ENCODE data around the gene DAZAP1.

Gene DAZAP1

GRCh38 chr19:1410789-1411188, 3.4 kb downstream of the DAZAP1 start:
- H3K9me2 ChIP-seq (replicated peaks; ENCODE audit: insufficient read depth, low read length), result no peaks in the 10 kb centered on the region
- H3K27me3 ChIP-seq (ENCODE audit: low read length), result no peaks in the 10 kb centered on the region
- no peak for TF ChIP-seq EZH2phosphoT487 (conservative IDR thresholded peaks at IDR 0.05; ENCODE audit: low read length)
- TF ChIP-seq CTCF (IDR thresholded peaks at IDR 0.05; ENCODE audit: insufficient read depth, low read length, poor library complexity, severe bottlenecking), result no peak
- H3K4me3 ChIP-seq (ENCODE audit: insufficient read depth, low read length, poor library complexity, severe bottlenecking), result no peak overlapping the region
- 0 out of 2 replicates have a peak, but pooled peaks cover 3% of the 10 kb centered on the region for H3K36me3 ChIP-seq (ENCODE audit: low read length)
- H2AFZ ChIP-seq (ENCODE audit: low read depth, low read length, severe bottlenecking), result no peak overlapping the region
- H4K20me1 ChIP-seq (ENCODE audit: low read depth, low read length), result peaks cover 27% of the 10 kb centered on the region; the same call in 1 of the 2 replicates
- H3F3A ChIP-seq (ENCODE audit: insufficient read depth), result 0 out of 2 replicates have a peak, but pooled peaks cover 6% of the 10 kb centered on the region
- peak overlapping the region; percentile 79 for H3K4me2 ChIP-seq (ENCODE audit: low read depth, low read length, poor library complexity, severe bottlenecking)
- peak overlapping the region; percentile 100; the same call in 1 of the 2 replicates for H3K9ac ChIP-seq (ENCODE audit: low read length)
- H3K9me3 ChIP-seq (ENCODE audit: insufficient read depth, low read length), result no peaks in the 10 kb centered on the region
- H3K79me2 ChIP-seq (ENCODE audit: insufficient read depth, low read length), result peaks cover 81% of the 10 kb centered on the region
- H3K27ac ChIP-seq (ENCODE audit: low read depth, low read length), result no peak overlapping the region

GRCh38 chr19:1411255-1412191, 4.1 kb downstream of the DAZAP1 start:
- Histone ChIP-seq H3K9me2 (replicated peaks; ENCODE audit: insufficient read depth, low read length) (no peaks in the 10 kb centered on the region), H3K27me3 (ENCODE audit: low read length) (no peaks in the 10 kb centered on the region), H3K36me3 (ENCODE audit: low read length) (0 out of 2 replicates have a peak, but pooled peaks cover 3% of the 10 kb centered on the region), H3K4me3 (ENCODE audit: insufficient read depth, low read length, poor library complexity, severe bottlenecking) (no peak overlapping the region), H3K9ac (ENCODE audit: low read length) (no peak overlapping the region), H2AFZ (ENCODE audit: low read depth, low read length, severe bottlenecking) (no peak overlapping the region), H3K9me3 (ENCODE audit: insufficient read depth, low read length) (no peaks in the 10 kb centered on the region), H3F3A (ENCODE audit: insufficient read depth) (0 out of 2 replicates have a peak, but pooled peaks cover 4% of the 10 kb centered on the region), H3K27ac (ENCODE audit: low read depth, low read length) (no peak overlapping the region), H3K79me2 (ENCODE audit: insufficient read depth, low read length) (peaks cover 88% of the 10 kb centered on the region), H3K4me2 (ENCODE audit: low read depth, low read length, poor library complexity, severe bottlenecking) (no peak overlapping the region), H4K20me1 (ENCODE audit: low read depth, low read length) (peaks cover 27% of the 10 kb centered on the region; the same call in 1 of the 2 replicates)
- TF ChIP-seq EZH2phosphoT487 (conservative IDR thresholded peaks at IDR 0.05; ENCODE audit: low read length) (no peak), CTCF (IDR thresholded peaks at IDR 0.05; ENCODE audit: insufficient read depth, low read length, poor library complexity, severe bottlenecking) (no peak)

- Histone ChIP-seq H3K4me3 (ENCODE audit: insufficient read depth, low read length, poor library complexity, severe bottlenecking) (no peak overlapping the region), H4K20me1 (ENCODE audit: low read depth, low read length) (peaks cover 27% of the 10 kb centered on the region; the same call in 1 of the 2 replicates)
These were observed 5.0 kb downstream of the DAZAP1 start for GRCh38 chr19:1412323-1412923.

More at GRCh38 chr19:1412323-1412923, 5.0 kb downstream of the DAZAP1 start:
- Histone ChIP-seq H3K4me2 (ENCODE audit: low read depth, low read length, poor library complexity, severe bottlenecking) (no peak overlapping the region), H3K9me2 (replicated peaks; ENCODE audit: insufficient read depth, low read length) (no peaks in the 10 kb centered on the region), H3K27ac (ENCODE audit: low read depth, low read length) (no peak overlapping the region), H3K9ac (ENCODE audit: low read length) (no peak overlapping the region), H3K27me3 (ENCODE audit: low read length) (no peaks in the 10 kb centered on the region), H3K36me3 (ENCODE audit: low read length) (0 out of 2 replicates have a peak, but pooled peaks cover 3% of the 10 kb centered on the region), H3K79me2 (ENCODE audit: insufficient read depth, low read length) (peaks cover 97% of the 10 kb centered on the region), H2AFZ (ENCODE audit: low read depth, low read length, severe bottlenecking) (no peak overlapping the region), H3F3A (ENCODE audit: insufficient read depth) (no peaks in the 10 kb centered on the region), H3K9me3 (ENCODE audit: insufficient read depth, low read length) (no peaks in the 10 kb centered on the region)
- TF ChIP-seq EZH2phosphoT487 (conservative IDR thresholded peaks at IDR 0.05; ENCODE audit: low read length), result no peak
- no peak for TF ChIP-seq CTCF (IDR thresholded peaks at IDR 0.05; ENCODE audit: insufficient read depth, low read length, poor library complexity, severe bottlenecking)
